Stimulated activated CD4-positive, alpha-beta T cell treated with anti-CD3 and anti-CD28 coated beads, Interleukin-1b, Interleukin-23, amount 100 ng/mL, for 48 hours (primary cell): Measurements from ENCODE around the gene RAB35.

Experiments used
- DNase-seq: peaks from one replicate; pipeline ENCODE4 v3.0.0-alpha.2; 2020

Gene RAB35

DNA sequence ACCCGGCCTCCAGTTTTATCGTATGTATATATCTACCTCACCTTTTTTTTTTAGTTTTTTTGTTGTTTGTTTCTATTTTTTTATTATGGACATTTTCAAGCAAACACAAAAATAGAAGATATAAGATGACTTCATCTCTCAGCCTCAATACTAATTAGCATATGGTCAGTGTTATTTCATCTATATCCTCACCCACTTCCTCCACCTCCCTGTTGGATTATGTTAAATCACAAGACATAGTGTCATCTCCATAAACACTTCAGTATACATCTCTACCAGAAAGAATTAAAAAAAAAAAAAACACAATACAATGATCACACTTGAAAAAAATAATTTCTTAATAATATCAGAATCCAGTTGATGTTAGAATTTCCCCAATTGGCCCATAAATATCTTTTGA is 34.9 kb downstream of the RAB35 start:
- DNase-seq, result no peak

DNA sequence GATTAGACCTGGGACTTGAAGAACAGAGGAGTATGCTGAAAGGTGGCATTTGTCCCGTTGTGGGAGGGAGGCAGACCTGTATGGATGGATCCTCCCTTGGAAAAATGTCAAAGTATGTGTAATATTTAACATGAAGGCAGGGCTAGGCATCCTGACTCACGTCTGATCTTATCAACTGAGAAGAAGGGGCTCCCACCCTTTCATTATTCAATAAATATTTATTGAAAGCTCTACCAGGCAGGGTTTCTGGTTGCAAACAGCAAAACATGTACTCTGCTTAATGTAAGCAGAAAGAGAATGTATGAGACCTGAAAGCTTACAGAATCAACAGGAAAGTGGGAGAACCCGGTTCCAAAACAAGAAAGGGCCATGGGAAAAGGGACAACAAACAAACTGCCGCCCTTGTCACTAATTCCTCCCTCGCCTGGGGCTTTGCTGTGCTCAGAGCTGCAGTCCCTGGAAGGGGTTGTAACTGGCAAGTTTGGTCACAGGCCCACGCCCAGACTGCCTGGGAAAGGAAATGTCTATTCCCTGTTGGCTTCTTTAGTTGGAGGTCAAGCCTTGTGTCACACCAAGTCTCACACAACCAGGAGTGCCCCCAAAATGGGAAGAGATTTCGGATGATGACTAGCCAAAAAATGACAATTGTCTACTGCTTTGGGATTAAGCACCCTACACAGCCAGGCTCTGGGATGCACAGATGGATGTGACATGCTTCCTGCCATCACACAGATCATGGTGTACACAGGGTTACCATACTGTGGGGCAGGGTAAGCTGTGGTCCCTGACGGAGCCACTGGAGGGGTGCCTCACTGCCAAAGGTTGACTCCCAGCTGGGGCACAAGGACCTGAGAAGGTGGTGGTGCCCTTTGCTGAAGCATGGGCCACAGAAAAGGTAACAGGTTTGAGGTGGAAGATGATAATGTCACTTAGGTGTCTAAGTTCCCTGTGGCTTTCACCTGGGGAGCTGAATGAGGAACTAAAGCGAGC is 36.8 kb downstream of the RAB35 start:
- no peak for DNase-seq

DNA sequence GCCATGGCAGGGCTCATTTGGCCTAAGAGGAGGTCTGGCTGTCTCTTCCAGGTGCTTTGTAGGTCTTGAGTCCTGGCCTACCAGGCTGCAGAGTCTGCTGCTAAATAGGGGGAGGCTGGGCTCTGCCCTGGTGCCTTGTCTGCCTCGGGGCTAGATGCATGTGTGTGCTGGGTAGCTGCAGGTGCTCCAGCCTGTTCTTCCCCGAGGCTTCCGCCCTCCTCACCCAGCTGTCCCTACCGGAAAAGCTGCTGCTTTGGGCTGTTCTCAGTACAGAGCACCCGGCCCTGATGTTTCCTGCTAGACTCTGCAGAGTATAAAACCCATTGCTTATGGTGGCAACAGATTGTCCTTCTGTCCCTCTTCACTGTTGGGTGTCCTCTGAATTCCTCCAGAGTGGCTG is 37.7 kb downstream of the RAB35 start:
- no peak for DNase-seq

DNA sequence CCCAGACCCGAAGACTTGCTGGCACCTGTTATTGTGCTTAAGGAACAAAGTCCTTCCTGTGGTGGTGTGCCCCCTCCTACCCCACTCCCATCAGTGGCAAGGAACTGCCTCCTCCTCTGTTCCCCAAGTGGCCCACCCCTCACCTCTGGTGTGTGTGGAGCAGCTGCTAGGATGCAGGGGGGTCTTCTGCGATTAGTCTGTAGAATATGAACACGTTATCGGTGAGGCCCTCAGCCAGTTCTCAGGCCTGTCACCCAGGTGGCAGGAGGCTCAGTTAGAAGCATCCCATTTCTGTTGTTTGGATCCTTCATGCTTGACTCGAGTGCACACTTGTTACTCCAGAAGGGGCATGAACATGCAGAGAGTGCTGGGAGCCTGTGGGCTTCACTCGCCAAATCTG is 39.3 kb downstream of the RAB35 start:
- no peak for DNase-seq

DNA sequence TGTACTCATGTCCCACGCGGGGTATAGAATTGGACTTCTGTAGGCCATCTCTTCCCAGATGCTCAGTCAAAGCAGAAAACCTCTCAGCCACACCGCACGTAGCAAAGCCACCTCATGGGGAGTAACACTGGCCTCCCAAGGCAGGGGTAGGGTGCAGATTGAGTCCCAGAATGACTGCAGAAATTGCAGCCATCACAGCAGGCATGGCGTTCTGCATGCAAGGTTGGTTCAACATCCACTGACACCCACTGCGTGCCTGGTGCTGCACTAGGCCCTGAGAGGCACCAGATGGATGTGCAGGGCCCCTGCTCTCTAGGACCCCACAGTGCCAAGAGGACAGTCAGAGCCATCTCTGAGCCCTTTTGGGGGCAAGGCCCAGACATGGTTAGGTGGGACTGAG is 39.9 kb downstream of the RAB35 start:
- DNase-seq, result no peak

DNA sequence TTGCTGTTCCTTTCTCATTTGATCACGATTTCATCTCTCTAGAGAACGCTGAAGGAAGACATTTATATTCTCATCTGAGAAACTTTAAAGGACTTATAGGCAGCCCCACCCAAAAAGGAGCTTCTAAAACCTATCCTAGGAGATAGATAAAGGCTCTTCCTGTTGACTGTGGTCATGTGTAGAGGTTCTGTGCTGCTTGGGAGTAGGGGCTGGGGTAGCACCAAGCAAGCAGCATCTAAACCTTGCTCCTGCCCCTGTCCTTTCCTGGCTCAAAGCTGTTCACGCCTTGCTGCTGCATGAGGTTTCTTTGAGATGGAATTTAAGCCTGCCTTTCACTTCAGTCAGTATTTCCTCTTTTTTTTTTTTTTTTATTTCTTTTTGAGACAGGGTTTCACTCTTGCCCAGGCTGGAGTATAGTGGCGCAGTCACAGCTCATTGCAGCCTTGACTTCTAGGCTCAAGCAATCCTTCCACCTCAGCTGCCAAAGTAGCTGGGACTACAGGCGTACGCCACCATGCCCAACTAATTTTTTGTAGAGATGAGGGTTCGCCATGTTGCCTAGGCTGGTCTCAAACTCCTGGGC is 41.4 kb downstream of the RAB35 start:
- no peak for DNase-seq

DNA sequence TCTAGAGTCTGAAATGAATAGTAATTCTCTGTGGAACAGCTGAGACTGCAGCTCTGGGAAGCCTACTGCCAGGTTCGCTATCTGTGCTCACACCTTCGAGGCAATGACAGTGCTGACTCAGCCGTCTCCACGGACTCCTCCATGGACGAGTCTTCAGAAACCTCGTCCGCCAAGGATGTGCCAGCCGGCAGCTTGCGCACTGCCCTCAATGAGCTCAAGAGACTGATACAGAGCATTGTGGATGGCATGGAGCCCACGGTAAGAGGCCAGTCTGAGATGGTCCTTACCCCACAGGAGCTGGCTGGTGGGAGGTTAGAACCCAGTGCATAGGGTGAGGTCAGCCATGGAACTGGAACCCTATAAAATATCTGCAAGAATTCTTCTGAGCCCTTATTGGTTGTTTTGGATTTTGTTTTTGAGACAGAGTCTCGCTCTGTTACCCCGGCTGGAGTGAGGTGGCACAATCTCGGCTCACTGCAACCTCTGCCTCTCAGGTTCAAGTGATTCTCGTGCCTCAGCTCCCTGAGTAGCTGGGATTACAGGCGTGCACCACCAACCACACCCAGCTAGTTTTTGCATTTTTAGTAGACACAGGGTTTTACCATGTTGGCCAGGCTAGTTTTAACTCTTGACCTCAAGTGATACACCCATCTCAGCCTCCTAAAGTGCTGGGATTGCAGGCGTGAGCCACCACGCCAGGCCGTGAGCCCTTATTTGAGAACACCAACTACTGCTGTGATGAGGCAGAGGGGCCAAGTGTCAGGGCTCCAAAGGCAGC is 43.9 kb downstream of the RAB35 start:
- DNase-seq, result no peak

DNA sequence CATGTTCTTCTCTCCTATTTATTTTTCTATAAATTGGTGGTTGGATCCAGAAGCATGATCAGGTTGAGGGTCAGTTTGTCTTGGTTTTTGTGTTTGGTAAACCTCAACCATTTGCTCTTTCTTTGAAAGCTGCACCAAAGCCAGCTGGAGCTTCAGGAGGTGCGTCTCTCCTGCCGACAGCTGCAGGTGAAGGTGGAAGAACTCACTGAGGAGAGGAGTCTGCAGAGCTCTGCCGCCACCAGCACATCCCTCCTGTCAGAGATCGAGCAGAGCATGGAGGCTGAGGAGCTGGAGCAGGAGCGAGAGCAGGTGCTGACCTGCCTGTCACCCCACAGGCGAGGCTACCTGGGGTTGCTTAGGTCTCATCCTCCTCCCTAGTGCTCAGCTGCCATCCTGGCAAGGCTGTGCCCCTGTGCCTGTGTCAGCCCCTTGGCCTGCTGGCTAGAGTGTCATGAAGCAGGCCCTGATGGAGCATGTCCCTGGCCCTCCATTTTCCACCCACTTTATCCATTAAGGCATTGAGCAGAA is 45.0 kb downstream of the RAB35 start:
- no peak for DNase-seq

DNA sequence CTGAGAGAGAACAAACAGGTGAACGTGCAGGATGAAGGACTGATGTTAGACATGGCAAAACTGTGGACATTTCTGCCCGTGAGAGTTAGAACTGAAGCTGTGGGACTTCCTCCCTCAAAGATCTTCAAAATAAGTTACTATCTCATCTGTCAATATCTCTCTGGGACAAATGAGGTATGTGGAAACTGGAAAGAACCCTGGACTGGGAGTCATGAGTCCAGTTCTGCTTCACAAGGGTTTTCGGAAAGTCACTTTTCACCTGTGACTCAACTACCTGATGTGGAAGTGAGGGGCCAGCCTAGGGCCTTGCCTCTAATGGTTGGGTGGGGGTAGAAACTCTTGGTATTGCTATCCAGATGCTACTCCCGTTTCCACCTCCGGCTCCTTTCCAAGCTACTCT is 47.3 kb downstream of the RAB35 start:
- no peak for DNase-seq

DNA sequence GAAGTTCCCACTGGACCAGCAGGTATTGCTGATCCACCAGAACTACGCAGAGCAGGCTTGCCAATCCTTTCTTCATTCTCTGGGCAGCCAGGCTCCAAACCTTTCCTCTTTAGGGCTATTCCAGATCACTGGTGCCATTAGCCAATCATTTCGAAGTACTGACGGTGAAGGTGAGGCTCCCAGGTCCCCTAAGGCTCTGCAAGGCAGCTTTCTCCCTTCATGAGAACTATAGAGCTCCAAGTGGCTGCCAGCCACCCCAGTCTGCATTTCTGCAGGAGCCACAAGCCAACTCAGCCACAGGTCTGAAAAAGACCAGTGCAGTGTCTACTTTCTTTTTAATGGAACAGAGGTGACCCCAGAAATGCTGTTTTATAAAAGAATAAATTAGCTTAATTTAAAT is 48.7 kb downstream of the RAB35 start:
- no peak for DNase-seq

DNA sequence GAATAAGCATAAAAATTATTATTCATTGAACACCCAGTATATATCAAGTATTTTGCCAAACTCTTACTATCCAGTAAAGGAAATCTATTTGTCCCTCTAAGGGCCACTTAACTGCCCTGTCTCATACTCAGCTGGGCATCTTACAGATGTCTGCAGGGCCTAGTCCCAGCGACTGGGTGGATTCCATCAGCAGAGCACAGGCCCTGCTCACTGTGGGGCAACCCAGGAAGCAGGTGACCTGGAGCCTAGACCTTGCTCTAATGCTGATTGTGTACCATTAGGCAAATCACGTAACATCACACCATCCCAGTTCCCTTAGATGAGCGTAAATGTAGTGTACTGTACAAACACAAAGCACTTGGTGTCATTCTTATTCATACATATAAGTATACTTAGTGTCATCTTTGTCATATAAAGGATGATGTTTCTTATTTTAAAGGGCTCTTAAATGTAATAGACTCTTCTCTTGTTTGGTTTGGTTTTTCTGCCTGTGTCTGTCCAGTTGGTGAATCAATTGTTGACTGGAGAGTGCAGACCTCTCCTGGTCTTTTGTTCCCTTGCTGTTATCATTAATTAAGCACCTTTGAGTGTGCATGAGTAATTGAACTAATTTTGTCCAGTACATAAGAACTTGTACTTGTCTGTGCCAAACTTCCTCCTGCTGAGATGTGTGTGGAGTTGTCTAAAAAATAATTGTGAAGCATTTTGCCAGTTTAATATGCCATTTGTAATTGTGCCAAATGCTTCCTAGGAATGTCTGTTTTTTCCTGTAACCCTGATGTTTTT is 49.3 kb downstream of the RAB35 start:
- no peak for DNase-seq

DNA sequence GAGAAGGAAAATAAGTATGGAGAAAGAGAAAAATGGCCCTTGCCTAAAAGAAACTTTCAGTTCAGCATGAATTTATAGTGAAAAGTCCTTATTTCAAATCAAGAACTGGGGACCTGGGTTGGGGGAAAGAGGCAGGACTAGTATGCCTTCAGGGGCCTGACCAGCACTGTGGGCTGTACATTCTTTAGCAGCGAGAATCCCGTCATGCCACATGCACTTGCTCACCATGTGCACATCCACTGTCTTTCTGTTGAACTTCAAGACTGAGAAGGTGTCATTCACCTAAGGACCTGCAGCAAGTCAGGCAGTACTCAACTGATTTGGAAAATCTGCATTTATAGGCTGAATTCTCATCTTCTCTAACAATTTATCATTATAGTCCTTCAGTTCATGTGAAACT is 50.2 kb downstream of the RAB35 start:
- no peak for DNase-seq

DNA sequence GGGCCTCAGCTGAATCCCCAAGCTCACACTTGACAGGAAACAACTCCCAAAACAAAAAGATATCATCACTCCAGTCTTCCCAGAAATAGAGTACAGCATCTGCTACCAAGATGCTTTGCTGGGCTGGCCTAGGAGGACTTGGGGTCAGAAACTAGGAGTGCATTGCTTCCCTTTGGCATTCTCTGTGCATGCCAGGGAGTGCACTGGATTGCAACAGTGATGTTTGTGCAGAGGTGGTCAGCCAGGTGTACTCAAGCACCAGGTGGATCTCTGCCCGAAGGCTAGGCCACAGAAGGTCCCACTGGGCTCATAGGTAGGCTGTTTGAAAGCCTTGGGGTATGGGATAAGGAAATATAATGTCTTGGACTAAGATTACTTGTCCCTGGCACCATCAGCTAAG is 51.1 kb downstream of the RAB35 start:
- DNase-seq, result no peak

DNA sequence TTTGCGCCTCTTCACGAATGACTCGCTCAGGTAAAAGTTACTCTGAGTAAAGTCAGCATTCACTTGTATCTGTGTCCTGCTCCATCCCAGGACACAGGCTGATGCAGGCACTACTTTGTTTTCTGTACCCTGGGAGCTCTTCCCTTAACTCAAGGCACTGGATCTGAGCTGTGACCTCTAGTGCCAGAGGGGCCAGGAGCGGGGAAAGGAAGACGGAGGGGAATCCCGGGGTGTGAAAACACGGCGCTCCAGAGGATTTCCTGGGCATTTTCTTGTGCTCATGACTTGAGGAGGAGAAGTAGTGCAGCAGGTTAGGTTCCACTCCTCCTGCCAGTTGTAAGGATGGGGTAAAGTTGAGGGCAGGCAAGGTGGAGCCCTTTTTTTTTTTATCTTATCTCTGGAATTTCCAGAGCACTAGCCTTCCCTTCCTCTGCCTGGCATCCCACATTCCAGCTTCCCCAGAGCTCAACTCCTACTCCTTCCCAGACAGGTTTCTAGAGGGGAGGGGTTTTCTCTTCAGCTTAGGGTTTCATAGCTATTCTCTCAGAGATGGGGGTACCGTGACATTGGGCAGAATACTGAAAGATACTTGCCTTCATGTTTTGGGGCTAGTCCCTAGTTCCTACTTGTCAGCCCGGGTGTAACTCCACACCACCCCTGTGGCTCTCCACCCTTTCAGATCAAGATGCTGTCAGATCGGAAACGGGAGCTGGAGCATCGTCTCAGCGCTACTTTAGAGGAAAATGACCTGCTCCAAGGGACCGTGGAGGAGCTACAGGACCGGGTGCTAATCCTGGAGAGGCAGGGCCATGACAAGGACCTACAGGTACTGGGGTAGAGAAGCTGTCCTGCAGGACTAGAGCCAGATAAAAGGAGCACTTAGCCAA is 52.3 kb downstream of the RAB35 start:
- DNase-seq, result no peak

DNA sequence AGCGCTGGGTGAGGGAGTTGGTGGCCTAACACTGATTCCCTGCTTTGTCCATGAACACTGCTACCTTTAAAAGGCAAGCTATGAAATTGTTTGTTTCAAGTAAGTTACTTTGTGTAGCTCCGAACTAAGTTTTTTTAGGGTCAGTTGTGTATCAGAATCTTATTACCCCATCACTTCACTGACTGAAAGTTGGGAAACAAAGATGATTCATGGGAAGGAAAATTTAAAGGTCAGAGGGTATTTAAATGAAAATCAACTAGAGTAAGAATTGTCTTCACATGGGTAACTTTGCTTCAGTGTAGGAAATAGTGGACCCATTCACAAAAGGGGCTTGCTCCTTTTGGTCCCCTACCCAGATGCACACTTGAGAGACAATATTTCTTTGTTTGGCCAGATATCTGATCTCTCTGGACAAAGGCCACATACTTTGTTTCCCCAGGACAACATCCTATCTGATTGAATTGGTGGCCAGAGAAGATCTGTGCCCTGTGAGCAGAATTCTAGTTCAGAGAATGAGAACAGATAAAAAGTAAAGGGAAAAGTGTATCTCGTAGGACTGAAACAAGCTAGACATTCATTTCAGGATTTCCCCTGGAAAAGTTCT is 53.5 kb downstream of the RAB35 start:
- DNase-seq, result no peak

DNA sequence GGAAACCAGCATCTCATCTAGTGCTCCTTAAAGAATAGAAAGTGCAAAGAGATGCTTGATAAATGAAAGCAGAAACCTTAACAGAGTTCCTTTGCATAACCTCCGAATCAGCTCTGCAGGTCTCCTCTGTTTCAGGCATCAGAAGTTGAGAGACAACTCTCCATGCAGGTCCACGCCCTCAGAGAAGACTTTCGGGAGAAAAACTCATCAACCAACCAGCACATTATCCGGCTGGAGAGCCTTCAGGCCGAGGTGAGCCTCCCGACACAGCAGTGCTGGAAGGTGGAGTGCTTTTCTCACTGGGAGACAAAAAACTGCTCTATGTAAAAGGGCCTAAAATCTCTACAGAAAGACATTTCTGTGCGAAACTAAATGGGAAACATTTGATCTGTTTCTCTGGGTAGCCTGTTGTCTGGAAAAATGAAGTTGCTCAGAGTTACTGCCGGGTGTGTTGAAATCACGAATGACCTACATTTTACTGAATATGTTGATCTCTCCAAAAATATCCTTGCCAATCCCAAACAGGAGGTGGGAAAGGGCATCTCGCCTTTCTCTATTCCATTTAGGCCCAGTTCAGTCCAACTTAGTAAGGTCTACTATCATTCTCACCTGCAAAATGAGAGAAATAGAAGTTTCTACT is 54.9 kb downstream of the RAB35 start:
- no peak for DNase-seq

DNA sequence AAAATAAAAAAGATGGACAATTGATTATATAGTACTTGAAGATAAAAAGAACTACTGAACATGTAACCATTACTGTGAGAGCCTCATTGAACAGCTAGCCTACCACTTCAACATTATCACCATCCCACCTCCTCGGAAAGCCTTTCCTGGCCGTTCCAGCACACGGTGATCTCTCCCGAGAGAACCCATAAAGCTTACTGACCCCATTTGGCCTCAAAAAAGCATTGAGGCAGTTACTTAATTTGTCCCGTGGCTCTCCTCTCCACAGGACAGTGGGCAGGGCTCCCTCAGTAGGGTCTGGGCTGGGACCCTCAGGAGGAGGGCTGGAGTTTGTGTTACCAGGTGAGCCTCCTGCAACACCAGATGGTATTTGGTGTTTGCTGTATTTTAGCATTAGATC is 55.8 kb downstream of the RAB35 start:
- no peak for DNase-seq

DNA sequence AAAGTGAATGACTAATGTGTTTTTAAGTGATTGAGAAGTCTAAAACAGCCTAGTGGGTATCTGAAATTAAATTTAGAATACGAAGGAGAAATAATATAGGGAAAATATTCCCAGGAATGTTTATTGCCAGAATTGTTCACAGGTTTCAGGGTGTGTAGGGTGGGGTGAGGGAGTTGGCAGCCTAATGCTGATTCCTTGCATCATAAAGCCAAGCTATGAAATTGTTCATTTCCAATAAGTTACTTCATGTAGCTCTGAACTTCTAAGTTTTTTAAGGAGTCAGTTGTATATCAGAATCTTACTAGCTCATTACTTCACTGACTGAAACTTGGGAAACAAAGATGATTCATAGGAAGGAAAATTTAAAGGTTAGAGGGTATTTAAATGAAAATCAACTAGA is 56.4 kb downstream of the RAB35 start:
- no peak for DNase-seq

DNA sequence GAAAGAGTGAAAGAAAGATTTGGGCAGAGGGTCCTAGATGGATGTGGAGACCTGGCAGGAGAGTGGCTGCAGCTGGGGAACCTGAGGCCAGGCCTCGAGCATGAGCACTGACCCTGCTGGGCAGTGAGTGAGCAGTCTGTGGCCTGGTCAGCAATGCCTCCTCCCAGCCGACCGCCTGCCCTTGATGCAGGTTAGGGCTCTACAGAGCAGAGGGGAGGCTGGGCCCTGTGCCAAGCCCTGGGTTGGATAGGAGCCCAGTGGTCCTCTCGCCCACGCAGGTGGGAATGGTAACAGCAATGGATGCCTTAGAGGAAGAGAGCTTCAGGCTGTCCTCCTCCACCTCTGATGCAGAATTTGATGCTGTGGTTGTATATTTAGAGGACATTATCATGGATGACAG is 59.8 kb downstream of the RAB35 start:
- no peak for DNase-seq

DNA sequence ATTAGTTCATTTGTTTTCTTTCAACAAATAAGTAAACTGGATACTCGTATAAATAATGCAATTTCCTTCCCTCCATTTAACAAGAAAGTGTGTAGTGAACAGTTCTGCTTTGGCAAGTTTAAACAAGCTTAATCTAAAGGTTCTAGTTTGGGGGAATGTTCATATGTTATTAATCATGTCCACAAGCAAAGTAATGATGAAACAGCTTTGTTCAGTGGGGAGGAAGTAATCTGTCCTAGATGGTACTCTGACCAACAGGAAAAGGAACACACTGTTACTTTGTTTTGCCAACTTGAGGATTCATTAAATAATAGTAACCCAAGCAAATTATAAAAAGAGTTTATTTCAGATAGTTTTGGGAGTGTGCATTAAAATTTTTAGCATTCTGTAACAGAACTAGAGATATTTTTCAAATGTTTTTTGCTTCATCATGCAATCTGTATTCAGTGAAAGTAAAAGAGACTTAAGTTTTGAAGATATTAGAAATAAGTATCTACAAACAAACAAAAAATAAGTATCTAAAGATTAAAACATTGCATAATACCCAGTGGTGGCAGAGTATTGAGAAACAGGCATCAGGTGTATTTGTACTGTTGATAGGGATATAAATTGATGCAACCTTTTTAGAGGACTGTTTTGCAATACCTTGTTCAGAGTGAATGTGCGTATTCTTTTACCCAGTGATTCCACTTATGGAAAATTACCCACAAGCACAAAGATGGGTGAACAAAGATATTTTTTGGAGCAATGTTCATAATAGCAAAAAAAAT is 61.1 kb downstream of the RAB35 start:
- DNase-seq, result no peak
